SW480 (cell line): ENCODE data around the gene POU2F2.
A peak's percentile ranks its signal among the peaks of the same experiment; 100 is the strongest.

Experiments
- DNase-seq: peaks from one replicate; pipeline ENCODE4 v3.0.0-alpha.2; 2016; ENCODE audit warnings: low spot score

Gene POU2F2

DNA sequence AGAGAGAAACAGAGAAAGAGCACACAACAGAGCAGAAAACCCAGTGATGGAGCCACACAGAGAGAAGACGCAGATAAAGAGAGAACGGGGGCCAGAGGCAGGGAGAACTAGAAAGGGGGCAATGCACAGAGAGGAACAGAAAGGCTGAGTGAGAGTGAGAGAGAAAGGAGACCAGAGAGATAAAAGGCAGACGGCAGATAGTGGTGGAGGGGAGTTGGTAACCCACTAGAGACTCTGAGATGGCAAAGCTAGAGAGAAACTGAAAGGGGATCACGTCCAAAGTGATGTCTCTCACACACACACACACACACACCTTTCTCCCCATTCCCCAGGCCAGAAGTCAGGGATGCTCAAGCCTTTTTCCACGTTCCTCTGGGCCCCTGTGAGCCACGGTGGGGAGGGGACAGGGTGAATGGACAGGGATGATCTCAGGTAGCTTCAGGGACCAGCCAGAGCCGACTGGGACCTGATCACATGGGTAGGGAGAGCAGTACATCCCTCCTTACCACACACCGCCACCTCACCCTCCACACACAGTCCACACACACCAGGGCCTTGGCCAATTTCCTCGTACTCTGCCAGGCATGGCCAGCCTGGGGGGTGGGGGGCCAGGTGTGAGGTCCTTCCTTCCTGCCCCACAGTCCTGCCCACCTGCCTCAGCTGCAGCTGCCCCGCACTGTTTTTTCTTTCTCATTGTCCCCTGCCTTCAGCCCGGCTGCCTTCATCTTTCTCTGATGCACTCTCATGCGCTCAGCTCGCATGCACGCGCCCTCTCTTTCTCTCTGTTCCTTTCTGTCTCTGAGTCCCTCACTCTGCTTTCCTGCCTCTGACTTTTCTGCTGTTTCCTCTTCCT is 22.5 kb upstream of the POU2F2 start:
- no peak for DNase-seq

DNA sequence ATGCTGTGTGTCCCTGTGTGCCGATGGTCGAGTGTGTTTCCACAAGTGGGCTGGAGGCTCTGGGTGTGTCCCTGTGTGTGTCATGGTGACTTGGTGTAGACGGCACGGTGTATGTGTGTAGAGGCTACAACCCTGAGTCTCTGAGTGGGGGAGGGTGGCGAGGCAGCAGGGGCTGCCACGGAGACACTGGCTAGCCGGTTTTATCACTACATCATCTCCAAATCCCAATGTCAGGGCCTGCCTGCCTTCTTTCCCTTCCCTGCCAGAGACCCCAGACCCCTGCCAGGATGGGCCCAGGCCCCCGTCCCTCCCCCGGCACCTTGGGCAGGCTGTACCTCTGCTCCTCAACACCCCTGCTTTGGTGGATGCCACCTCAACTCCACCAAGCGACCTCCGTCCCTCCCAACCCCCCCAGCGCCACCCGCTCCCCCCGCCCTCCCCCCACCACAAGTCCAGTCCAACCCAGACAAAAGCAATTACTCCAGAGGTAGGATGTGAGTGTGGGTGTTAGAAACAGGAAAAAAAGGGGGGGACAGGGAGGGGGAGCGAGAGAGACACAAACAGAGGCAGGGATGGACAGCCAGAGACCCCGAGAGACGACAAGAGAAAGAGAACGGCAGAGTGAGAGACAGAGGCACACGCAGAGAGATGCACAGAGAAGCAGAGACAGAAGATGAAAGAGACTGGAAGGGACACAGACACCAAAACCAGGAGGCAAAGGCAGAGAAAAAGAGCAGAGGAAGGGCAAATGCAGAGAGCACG is 21.6 kb upstream of the POU2F2 start:
- no peak for DNase-seq

DNA sequence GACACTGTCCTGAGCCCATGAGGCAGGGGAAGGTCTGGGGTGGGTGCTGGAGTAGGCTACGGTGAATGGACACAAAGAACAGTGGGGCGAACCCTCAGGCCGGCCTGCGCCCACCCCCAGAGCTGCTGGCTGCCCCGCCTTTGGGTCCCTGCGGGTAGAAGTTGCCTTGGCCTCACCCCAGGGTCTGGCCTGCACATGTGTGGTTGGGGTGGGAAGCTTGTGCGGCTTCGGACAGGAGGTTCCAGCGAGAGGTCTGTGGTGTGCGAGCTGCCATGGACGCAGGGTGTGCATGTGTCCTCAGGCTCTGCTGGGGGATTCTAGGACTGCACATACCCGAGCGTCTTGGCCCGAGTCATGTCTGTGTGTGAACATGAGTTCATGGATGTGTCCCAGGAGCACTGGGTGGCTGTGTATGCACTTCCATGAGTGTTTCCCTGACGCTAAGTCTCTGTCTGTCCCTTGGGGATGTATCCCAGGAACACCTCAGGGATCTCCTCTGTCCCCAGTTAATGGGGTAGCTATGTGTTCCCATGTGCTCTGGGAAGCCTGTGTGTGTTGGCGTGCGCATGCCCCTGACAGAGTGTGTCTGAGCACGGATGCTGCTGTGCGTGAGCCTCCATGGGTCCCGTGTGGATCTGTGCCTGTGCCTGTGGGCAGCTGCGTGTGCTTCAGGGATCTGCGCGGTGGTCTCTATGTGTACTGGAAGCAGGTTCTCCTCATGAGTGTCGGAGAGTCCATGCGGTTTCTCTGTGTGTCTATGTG is 20.8 kb upstream of the POU2F2 start:
- no peak for DNase-seq

DNA sequence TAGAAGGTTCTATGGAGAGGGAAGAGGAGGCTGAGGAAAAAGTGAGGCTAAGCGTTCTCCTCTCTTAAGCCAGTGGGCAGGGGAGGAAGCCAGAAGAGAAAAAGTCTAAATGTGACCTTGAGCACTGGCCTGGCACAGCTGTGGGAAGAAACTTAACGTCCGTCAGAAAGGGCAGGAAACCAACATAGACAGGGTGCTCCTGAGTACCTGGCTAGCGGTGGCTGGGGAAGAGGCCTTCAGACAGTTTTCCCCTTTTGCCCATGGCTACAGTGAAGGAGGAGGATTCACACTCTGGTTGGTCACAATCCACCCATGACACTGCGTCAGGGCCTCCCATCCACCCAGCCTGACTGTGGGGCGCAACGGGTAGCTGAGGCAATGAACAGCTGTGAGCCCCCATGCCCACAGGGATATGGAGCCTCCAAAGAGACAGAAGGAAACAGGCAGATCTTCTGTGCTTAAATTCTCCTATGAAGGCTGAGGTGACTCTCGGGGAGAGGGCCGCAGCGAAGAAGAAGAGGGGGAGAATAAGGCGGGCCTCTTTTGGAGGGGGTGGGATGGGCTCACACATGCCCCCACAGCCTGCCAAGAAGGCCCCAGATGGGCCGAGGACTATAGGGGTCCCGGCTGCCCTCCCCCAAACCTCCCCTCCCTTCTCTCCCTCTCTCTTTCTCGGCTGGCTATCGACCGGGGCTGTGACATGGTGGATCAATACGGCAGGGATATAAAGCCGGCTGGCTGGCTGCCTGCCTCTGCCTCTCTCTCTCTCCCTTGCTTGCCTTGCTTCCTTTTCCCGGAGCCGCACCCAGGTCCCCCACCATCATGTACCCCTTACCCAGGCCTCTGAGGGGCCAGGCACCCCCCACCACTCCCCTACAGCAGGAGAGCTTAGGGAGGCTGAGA is 19.8 kb upstream of the POU2F2 start:
- no peak for DNase-seq

DNA sequence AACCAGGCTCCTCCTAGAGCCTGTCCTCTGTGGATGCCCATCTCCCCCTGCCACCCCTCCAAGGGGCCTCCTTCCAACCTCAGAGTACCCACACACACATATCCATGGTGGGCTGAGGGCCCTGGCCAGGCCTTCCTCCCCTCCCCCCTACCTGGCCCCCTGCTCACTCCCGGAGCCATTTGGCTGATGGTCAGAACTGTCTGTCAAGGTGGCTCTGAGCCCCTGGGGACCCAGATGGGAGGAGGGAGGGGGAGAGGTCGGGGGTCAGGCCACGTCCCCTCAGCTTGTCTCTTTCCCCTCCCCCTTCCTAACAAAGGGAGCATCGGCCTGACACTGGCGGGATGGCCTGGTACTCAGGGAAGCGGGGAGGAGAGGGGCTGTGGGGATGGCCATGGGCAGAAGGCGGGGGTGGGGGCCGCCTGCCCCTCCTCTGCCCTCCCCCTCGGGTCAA is 18.7 kb upstream of the POU2F2 start:
- DNase-seq = no peak

DNA sequence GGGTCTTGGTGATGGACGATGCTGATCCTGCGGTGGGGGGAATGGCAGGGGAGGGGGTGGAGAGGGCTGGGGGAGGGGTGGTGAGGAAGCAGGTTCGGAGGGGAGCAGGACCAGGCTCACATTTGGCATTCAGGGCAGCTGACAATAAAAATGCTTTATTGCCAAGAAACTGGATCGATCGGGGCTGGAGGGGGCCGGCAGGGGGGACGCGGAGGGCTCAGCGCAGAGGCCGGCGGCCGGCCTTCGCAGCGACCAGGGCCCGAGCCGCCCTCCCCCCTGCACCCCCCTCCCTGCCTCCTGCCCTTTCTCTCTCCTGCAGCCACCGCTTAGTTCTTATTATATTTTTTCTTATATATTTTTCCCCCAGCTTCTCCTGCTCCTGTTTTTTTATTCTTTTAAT is 18.1 kb upstream of the POU2F2 start:
- DNase-seq = no peak

DNA sequence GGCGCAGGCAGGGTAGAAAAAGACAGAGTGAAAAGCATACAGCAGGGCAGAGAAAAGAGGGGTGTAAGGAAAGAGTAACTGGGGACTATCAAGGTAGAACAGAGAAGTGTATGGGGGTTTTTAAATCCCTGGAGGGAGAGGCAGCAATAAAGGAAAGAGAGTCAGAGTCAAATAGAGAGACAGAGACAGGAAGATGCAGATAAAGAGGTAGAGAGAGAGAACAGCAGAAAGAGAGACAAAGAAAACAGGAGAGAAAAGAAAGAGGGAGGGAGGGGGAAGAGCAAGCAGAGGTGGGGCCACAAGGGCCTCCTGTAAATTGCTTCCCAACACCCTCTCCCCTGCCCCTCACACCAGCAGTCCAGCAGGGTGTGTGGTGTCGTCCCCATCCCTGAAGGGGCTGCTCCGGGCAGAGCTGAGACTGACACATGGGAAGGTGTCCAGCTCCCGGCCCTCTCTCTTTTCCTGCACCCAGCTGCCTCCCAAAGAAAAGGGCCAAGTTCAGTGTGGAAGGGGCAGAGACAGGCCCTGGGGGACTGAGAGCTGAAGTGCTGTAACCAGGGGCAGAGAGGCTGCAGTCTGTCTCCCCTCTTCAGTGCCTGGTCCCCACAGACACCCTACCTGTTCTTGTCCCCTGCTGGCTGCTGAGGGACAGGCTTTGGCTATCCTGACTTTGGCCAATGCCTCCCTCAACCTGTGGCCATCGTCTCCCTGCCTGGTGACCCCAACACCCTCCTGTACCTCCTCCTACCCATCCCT is 17.4 kb upstream of the POU2F2 start:
- no peak for DNase-seq

DNA sequence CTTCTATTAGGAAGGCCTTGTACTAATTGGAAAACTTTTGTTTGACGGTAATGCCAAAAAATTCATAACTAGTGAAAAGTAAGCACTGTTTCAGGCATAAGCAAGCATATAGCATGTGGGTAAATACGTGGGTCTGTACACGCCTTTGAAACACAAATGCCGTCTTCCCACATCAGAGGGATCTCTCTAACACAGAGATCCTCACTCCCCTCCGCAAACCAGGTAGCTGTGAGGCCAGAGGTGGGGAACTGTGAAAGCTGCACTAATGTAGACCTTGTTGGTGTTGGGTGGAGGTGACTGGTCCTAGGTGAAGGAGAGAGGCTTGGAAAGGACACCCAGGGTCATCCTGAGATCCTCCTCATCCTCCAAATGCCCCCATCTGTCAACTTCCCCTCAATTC is 16.0 kb upstream of the POU2F2 start:
- peak; percentile 58 for DNase-seq

DNA sequence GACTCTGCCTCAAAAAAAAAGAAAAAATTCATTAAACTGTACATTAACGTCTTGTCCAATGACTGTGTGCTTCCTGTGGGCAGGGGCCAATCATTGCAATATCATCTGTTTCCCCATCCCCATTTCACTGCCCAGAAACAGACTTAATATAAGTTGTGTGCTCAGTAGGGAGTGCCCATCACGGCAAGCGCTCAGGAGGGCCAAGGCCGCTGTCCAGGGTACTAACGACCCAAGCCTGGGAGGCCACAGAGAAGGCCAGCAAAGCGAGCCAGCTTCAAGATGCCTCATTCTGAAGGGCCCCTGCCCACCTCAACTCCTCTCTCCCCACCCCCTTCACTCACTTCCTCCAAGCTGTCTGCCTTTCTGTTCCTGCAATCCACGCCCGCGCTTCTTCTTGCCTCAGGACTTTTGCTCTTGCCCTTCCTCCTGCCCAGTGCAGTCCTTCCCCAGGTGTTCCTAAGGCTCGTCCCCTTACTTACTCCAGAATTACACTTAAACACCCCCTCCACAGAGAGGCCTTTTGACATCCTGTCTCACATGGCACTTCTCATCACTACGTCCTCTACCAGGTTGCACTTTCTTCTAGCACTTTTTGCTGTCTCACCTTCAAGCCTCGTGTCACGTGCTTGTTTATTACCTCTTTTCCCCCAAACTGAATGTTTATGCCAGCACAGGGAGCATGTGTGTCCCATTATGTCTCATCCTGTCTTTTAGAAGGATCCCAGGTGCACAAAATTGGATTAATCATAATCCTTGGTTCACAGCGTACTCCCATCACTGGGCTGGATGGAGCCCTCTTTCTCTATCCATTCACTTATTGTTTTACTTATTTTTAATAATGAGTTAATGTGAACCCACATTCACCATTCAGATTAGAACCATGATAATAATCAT is 11.3 kb upstream of the POU2F2 start:
- no peak for DNase-seq

DNA sequence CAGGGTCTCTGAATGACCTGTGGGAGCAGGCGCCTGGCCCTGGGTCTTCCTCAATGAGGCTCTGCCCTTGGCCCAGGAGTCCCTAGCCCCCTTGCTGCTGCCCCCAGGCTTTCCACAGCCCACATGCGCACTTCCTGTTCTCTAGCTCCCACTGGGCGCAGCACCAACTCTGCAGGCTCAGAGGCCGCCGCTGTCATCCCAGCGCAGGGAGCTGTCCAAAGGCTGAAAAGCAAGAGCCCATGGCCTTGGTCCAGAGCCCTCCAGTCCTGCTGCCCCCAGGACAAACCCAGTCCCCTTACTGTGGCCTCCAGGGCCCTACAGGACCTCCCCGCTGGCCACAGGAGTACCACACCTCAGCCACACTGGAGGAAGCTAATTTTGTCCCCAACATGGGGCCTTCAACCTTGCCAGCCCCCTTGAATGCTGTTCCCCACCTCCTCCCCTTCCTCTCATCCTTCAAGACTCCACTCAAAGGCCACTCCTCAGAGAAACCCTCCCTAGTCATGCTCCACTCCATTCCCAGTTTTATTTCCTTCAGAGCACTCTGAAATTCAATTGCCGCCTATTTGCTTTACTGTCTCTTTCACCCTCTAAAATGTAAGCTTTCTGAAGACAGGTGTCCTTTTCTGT is 8.0 kb upstream of the POU2F2 start:
- no peak for DNase-seq

DNA sequence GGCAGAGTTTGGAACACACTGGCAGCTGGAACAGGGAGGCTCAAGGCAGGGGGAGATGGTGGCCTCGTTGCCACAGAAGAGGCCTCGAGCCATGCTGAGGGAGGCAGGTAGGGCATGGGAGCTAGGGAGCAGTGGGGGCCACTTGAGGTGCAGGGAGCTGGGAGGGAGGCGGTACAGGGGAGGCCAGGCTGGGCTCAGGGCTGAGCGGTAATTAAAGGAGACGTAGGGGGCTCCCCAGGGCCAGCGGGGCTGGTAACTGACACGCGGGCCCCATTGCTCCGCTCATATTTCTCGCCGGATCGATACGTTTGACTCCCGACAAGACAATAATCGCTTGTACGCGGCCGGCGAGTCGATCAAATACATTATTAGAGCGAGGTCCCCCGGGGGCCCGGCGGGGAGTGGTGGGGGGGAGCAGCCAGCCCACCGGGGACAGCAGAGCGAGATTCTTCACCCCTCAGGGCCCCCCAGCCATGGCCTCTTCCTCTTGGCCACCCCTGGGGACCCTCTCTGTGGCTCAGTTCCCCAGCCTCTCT is 2.4 kb upstream of the POU2F2 start:
- DNase-seq = no peak

DNA sequence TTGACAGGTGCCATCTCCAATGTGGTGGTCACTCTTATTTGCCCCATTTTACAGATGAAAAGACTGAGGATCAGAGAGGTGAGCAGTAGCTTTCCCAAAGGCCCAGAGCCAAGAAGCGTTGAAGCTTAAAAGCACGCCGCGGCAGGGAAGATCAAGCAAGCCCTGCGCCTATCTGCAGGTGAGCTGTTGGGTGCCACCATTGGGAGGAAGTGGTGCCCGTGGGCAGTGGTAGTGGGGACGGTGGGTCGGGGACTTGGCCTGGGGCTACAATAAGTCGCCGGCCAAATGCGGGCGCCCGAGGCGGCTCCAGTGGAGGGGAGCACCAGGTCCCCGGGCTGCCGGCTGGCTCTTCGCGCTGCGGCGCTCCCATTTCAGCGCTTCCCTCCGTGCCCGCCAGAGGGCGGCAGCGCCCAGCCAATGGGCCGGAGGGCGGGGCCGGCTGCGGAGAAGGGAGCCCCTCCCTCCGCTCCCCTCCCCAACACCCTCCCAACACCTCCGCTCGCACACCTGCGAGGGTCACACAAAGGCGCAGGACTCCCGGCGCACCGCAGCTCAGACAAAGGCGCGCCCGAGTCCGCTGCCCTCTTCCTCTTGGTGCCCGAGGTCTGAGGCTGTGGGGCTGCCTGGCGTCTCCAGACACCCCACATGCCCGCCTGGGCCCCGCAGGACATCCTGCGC is 744 bp upstream of the POU2F2 start:
- peak; percentile 79 for DNase-seq

DNA sequence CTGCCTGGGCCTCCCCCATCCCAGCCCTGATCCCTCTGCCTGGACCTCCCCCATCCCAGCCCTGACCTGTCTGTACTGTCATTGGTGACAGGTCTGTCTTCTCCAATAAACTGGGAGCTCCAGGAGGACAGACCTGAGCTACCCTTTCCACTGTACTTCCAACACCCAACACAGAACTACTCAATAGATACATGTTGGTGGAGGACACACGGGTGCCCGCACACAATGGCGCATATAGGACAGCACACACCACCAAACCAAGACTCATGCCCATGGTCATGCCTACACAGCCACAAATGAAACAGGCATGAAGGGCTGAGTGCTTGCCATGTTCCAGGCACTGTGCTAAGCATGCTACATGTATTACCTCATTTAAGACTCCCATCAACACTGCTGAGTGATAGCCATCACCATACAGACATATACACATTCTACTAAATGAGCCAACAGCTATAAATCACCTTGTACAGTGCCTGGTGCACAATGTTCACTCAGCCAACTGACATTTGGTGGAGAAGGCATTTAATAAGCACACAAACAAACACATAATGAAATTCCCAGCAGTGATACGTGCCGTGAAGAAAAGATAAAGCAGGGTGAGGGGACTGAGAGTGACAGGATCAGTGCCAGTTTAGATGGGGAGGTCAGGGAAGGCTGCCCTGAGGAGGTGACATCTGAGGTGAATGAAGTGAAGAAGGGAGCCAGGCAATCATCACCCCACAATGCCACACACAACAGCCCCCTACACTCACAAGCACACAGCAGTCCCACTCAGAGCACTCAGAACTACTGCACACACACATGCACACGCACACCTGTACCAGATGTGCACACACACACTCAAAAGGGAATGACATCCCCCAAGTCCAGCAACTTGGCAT is 857 bp downstream of the POU2F2 start:
- no peak for DNase-seq

DNA sequence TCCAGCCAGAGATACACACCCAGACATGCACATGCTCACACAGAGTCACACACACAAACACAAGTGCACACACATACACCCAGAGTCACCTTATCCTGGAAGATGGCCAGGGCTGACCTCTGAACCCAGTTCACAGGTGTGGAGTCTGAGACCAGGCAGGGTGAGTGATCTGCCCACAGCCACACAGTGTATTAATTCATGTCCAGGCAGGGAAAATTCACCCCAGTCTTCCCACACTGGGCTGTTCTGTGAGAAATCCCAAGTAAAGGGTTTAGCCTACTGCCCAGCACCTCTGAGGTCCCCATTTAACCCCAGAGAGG is 2.0 kb downstream of the POU2F2 start:
- DNase-seq = no peak

DNA sequence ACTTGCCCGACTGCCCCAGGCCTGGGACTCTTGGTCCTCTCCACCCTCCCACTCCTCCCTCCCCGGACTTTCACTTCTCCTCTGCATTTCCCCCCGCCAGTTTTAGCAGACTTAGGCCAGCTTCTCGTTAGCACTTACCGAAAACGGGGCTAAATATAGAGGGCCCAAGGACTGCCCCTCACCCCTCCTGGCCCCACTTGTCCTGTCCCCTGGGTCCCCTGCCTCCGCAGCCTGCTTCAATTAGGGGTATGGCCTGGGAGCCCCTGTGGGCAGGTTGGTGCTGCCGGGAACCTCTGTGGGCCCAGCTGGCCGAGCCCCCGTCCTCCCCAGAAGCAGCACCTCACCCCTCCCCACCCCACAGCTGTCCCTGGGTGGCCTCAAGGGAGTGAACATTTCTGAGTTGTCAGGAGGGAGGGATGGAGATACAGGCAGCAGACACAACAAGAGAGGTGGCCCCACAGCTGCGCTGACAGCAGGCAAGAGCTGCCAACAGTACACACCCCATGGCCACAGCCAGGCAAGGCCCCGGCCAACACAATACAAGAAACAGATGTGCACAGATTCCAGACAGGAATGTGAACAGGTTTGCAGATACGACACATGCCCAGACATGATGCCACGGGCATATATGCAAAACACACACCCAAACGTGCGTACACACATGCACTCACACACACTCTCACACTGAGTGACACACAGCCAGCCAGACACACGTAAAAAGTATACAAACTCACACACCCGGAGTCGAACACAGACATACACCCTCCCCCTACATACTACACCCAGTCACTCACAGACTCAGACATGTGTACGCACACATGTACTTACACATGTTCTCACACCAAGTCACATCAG is 2.6 kb downstream of the POU2F2 start:
- no peak for DNase-seq

DNA sequence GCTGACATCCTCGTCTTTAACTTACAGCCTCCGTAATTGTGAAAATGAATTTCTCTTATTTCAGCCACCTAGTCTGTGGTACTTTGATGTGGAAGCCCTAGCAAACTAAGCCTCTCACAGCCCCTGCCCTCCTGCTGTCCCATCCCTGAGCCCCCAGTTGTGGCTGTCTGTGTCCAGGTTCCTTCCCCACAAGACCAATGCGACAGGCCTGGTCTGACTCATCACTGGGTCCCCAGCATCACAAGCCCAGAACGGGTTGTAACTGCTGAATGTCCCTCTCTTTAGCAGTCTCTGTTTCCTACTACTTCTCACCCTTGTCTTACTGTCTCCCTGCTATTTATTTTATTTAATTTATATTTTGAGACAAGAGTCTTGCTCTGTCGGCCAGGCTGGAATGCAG is 5.7 kb downstream of the POU2F2 start:
- DNase-seq = no peak

DNA sequence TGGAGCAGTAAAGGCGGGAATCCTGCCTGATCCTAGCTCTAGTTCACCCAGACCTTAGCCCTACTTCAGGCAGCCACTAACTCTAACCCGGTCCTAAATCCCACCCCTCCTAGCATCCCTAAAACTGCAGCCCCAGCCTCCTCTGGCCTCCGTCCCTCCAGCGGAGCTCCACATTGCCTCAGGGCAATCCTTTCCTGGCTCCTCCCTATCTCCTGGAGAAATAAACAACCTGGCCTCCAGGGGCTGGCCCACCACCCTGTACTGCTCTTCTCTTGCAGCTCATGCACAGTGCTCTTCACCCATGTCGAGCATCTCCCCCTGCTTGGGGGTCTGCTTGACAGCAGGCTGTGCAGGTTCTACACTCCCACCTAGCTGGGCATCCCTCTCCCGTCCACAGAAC is 6.7 kb downstream of the POU2F2 start:
- no peak for DNase-seq
